Measurements from ENCODE around the gene ALDH1B1.

Gene ALDH1B1

GRCh38 chr9:38441347-38442085, 49.0 kb downstream of the ALDH1B1 start:
- DNase-seq, result no peak

- no peak for DNase-seq
Observed at GRCh38 chr9:38442473-38443096, 50.1 kb downstream of the ALDH1B1 start.

GRCh38 chr9:38443181-38443580, 50.7 kb downstream of the ALDH1B1 start:
- no peak for DNase-seq

- no peak for DNase-seq
Observed at GRCh38 chr9:38443597-38443996, 51.1 kb downstream of the ALDH1B1 start.

GRCh38 chr9:38445154-38446043, 52.9 kb downstream of the ALDH1B1 start:
- DNase-seq, result no peak

GRCh38 chr9:38447703-38448102, 55.2 kb downstream of the ALDH1B1 start:
- DNase-seq, result no peak
